ENCODE measurements around the gene NDUFB10.

Gene NDUFB10

GRCh38 chr16:2003231-2003826 lies 44.0 kb downstream of the NDUFB10 start:
- DNase-seq: no peak

- DNase-seq: peak; percentile 95 to 99 (median 96)
Observed at GRCh38 chr16:2003827-2004641, 44.7 kb downstream of the NDUFB10 start.

DNA sequence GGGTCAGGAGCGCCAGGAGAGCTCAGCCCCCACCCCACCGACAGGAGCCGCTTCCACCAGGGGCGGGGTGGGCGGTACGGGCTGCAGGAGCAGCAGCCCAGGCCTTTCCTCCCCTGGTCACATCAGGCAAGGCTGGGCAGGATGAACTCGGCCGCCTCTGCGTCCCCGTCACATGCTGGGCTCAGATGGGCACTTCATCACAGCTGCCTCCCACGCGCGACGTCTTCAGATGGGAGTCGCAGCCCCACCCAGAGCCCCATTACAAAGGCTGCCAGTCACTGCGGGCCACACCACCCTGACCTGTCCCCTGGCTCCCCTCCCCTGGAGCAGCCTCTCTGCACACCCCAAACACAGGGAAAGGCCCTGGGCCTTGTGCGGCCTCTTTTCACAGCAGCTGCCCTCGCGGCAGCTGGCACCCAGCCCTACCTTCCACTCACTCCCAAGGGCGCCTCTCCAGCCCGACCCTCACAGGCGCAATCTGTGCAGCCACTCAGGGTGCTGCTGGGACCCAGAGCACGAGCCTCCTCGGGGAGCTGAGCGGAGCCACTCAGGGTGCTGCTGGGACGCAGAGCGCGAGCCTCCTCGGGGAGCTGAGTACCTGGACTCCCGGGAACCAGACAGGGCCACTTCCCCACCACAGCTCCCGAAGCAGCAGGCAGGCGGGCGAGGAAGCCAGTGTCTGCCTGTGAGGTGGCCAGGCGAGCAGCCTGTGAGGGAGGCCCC lies 45.6 kb downstream of the NDUFB10 start:
- peak in 2 of 3 donors; percentile 36 to 39 for DNase-seq

- peak; percentile 51 to 83 (median 71) for DNase-seq
Observed at GRCh38 chr16:2005646-2006045, 46.3 kb downstream of the NDUFB10 start.

DNA sequence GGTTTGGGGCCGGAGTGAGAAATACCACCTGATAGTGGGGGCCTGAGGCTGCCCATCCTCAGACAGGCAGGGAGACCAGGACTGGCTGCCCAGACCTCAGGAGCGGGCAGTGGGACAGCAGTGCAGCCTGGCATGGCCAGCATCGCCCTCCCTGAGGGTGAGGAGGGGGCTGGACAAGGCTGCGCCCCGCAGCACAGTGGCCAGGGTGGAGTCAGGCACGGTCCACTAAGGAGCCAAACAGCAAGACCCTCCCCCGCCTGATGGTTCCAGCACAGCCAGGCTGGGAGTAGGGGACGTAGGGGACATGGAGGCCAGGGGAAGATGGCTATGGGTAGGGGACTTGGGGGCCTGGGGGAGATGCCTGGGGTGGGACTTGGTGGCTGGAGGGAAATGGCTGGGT lies 47.0 kb downstream of the NDUFB10 start:
- no peak for DNase-seq

DNA sequence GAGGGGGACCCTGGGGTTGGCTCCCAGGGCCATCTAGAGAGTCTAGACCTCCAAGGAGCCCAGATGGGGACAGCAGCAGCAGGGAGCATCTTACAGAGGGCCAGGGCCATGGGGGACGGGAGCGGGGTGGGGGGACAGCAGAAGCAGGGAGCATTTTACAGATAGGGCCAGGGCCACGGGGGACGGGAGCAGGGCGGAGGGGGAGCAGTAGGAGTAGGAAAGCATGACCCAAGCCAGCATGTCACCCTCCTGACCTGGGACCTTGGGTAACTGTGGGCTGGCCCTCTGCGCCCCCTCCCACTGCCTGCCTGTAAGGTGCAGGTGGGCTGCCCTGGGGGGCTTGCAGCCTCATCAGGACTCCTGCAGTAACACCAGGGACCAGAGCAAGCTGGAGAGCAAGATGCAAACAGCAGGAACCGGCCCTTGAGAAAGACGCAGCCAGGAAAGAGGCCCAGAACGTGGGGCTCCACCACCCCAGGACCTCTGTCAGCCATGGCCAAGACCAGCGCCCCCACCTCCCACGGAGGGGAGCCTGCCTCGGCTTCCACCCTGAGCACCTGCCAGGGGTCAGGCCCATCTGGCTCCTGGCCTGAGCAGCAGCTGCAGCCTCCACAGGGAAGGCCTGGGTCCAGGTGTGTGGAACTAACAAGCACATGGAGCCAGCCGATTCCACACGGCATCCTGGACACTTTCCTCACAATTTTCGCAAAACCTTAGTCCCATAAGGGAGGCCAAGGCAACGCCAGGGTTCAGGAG lies 47.9 kb downstream of the NDUFB10 start:
- no peak for DNase-seq

GRCh38 chr16:2008009-2008526 lies 48.7 kb downstream of the NDUFB10 start:
- DNase-seq: peak in 1 of 3 donors; percentile 27

- peak; percentile 51 to 60 (median 59) for DNase-seq
Observed at GRCh38 chr16:2008631-2009163, 49.4 kb downstream of the NDUFB10 start.

DNA sequence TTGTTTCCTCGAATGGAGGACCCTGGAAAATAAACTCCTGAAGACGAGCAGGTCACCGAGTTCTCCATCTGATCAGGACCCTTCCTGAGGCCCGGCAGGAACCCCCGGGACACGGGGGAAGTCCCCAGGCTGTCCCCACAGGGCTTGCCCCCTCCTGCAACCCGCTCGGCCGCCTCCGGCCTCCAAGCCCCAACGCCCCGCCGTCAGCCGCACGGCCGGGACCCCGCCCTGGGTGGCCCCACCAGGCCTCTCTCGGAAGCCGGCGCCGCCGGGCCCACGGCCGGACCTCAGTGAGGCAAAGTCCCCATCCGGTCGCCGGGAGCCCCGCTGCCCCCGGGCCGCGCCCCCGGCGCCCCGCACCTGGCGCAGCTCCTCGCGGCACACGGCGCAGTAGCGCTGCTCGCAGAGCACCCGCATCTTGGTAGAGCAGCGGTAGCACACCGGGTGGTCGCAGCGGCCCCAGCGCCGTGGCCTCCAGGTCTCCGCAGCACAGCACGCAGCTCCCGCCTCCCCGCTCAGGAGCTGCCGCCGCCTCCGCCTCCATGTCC lies 49.9 kb downstream of the NDUFB10 start:
- peak in 2 of 3 donors; percentile 54 to 70 for DNase-seq

DNA sequence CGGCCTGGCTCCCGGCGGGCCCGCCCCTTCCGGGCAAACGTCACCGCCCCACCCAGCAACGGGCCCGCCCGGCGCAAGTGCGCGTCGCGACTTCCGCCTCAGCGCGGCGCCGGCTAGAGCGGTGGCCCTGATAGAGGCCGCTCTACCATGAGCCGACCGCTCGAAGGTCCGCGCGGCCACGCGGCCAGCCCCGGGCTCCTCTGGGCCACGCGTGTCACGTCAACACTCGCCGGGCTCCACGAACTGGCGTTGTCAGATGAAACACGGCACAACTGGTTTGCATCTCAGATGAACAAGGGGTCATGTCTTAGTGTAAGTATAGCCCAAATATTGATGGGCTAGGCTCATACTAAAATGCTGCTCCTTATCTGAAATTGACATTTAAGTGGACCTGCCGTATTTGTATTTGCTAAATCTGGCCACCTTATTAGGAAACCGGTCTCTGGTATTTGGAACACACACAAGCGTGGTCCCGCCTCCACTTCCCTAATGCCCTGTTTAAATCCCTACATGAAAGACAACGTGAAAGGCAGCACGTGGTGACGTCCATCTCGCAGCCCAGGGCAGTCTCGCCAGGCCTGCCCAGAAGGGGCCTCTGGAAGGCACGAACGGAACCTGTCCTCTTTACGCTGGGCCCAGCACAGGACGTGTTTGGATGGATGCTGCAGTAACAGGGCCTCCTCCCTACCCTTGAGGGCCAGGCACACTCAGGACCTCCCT lies 50.6 kb downstream of the NDUFB10 start, which contains the start of gene ZNF598:
ZNF598 (minus strand) TSS at position 31 of the 720 bp plus-strand sequence.
- DNase-seq: peak; percentile 91 to 96 (median 95)
